GM12878 (cell line): ENCODE results near the gene RIC3. TPM values are rescaled to one million over a fixed set of nuclear protein-coding genes. Genes with fewer than 3 reads are reported as not detected.

ENCODE experiments used
- ATAC-seq: fragments of 200-7000 bp; cut with Tn5 transposase; 3 replicates; pipeline ENCODE4 v1.9.1; 2020; ENCODE audit warnings: mild to moderate bottlenecking, moderate library complexity
- BruUV-seq: library from RNA; stranded (reverse); fragments of 400-500 nt; replicated peaks from 2 replicates; lab custom pipeline; 2021; lab: Mats Ljungman, UMichigan
- CTCF ChIA-PET: fragments of 300-600 bp; sonication (Branson Sonifier 250); formaldehyde crosslinking; extraction: SDS; loops from one replicate; lab custom pipeline; 2021; ENCODE audit warnings: inconsistent platforms; lab: Yijun Ruan, JAX
- POLR2A ChIA-PET: fragments of 350-600 bp; formaldehyde crosslinking; extraction: SDS; loops from one replicate; lab custom pipeline; 2021; ENCODE audit warnings: inconsistent platforms; lab: Charles Lee
- RAD21 ChIA-PET: fragments of 300-600 bp; sonication (Branson Sonifier 250); formaldehyde crosslinking; loops from one replicate; lab custom pipeline; 2023; ENCODE audit warnings: antibody characterized with exemption; ENCODE audit not compliant: unreplicated experiment; lab: Charles Lee
- SMC1A ChIA-PET: fragments of 300-600 bp; sonication (Branson Sonifier 250); formaldehyde crosslinking; loops from one replicate; lab custom pipeline; 2023; ENCODE audit not compliant: unreplicated experiment, uncharacterized antibody; lab: Charles Lee
- DNase-seq: peaks from one replicate; pipeline ENCODE4 v3.0.0-alpha.2; 2011; ENCODE audit warnings: low read depth, low spot score
- FAIRE-seq: peaks from 3 replicates; lab custom pipeline; 2011; peaks lifted over from hg19 to GRCh38; lab: Jason Lieb, UNC
- H2AFZ ChIP-seq: 2 replicates; pipeline ENCODE4 v1.6.0; 2011; ENCODE audit warnings: low read depth, low read length, control low read depth; ENCODE audit not compliant: control insufficient read depth
- H3K27ac ChIP-seq: 2 replicates; pipeline ENCODE4 v1.5.1; 2011; ENCODE audit warnings: control low read depth; ENCODE audit not compliant: control insufficient read depth, insufficient read depth
- H3K27me3 ChIP-seq, 2 experiments: replicated peaks in 1 of 2; 2 replicates each; pipeline versions ENCODE4 v1.6.0 to v1.6.1; 2011; ENCODE audit warnings: low read length in 1 of 2; ENCODE audit not compliant: control insufficient read depth in 2 of 2, insufficient read depth in 2 of 2
- H3K36me3 ChIP-seq, 2 experiments: 2 replicates each; pipeline ENCODE4 v1.5.1; 2011; ENCODE audit warnings: low read length in 1 of 2; ENCODE audit not compliant: control insufficient read depth in 2 of 2, insufficient read depth in 2 of 2
- H3K4me1 ChIP-seq: 2 replicates; pipeline ENCODE4 v1.6.1; 2011; ENCODE audit warnings: mild to moderate bottlenecking, low read length, moderate library complexity, mixed read lengths; ENCODE audit not compliant: control insufficient read depth, insufficient read depth
- H3K4me2 ChIP-seq: 2 replicates; pipeline ENCODE4 v1.6.0; 2011; ENCODE audit warnings: control low read depth; ENCODE audit not compliant: control insufficient read depth, insufficient read depth
- H3K4me3 ChIP-seq: fragments of 200-600 bp; sonication (generic); 2 replicates; pipeline ENCODE4 v1.5.1; 2016
- H3K79me2 ChIP-seq: 2 replicates; pipeline ENCODE4 v1.6.0; 2011; ENCODE audit warnings: low read length; ENCODE audit not compliant: control insufficient read depth, insufficient read depth
- H3K9ac ChIP-seq: 2 replicates; pipeline ENCODE4 v1.8.0; 2011; ENCODE audit warnings: low read length, control low read depth, mixed read lengths; ENCODE audit not compliant: control insufficient read depth, insufficient read depth
- H3K9me3 ChIP-seq: replicated peaks from 3 replicates; pipeline ENCODE4 v1.5.1; 2011; ENCODE audit warnings: mild to moderate bottlenecking, low read length; ENCODE audit not compliant: control insufficient read depth, insufficient read depth
- H4K20me1 ChIP-seq: 2 replicates; pipeline ENCODE4 v1.6.0; 2011; ENCODE audit not compliant: control insufficient read depth, insufficient read depth
- ASH2L ChIP-seq: fragments of 300-600, 200-600 bp; sonication (generic); IDR thresholded peaks from 2 replicates; pipeline ENCODE4 v1.6.1; 2017; ENCODE audit warnings: low read depth, mild to moderate bottlenecking, borderline replicate concordance
- BMI1 ChIP-seq: fragments of 450-650 bp; IDR thresholded peaks from 2 replicates; pipeline ENCODE4 v1.6.1; 2016; ENCODE audit warnings: mild to moderate bottlenecking, moderate library complexity, borderline replicate concordance
- CBX3 ChIP-seq: fragments of 200-600 bp; sonication (generic); IDR thresholded peaks from 2 replicates; pipeline ENCODE4 v1.6.1; 2016; ENCODE audit warnings: low read depth, borderline replicate concordance
- FOS ChIP-seq: IDR thresholded peaks from 3 replicates; pipeline ENCODE4 v1.6.1; 2011; ENCODE audit warnings: borderline replicate concordance; ENCODE audit not compliant: insufficient read length; ENCODE audit errors: extremely low read depth
- KAT2A ChIP-seq: conservative IDR thresholded peaks from 2 replicates; pipeline ENCODE4 v1.6.1; 2011; ENCODE audit warnings: low read depth, low read length; ENCODE audit not compliant: control insufficient read depth
- POLR2AphosphoS2 ChIP-seq: IDR thresholded peaks from 2 replicates; pipeline ENCODE4 v1.6.1; 2011; ENCODE audit warnings: low read depth, mild to moderate bottlenecking, low read length, improper control_type of control experiment, moderate library complexity
- RBBP5 ChIP-seq: fragments of 200-600 bp; sonication (generic); conservative IDR thresholded peaks from 2 replicates; pipeline ENCODE4 v1.6.1; 2016
- SMAD5 ChIP-seq: IDR thresholded peaks from 2 replicates; pipeline ENCODE4 v1.6.1; 2016; ENCODE audit warnings: antibody characterized with exemption, low read depth
- SRF ChIP-seq, 2 experiments: IDR thresholded peaks; 2 replicates each; pipeline ENCODE4 v1.6.1; 2011; ENCODE audit warnings: low read depth in 2 of 2, low read length in 2 of 2, mild to moderate bottlenecking in 1 of 2, moderate library complexity in 1 of 2
- TAF1 ChIP-seq: IDR thresholded peaks from 2 replicates; pipeline ENCODE4 v1.6.1; 2011; ENCODE audit warnings: mild to moderate bottlenecking, low read depth, low read length, borderline replicate concordance
- ZBED1 ChIP-seq: IDR thresholded peaks from 2 replicates; pipeline ENCODE4 v1.6.1; 2016; ENCODE audit warnings: borderline replicate concordance
- ZSCAN29 ChIP-seq: fragments of 450-650 bp; IDR thresholded peaks from 2 replicates; pipeline ENCODE4 v1.6.1; 2017; ENCODE audit warnings: mild to moderate bottlenecking, moderate library complexity
- WGBS: methylation state at CpG from one replicate; pipeline ENCODE4 v1.1.6; 2016; ENCODE audit warnings: low lambda C conversion rate; ENCODE audit not compliant: insufficient replicate concordance, insufficient coverage; ENCODE audit errors: missing lambda C conversion rate; 5-methylcytosine and 5-hydroxymethylcytosine counted together
- in situ Hi-C: fragments of 300-500 bp; cut with MboI; formaldehyde crosslinking; loops from 9 replicates; pipeline ENCODE4 v1.14.3; 2018; ENCODE audit warnings: mixed read lengths
- intact Hi-C: fragments of 100-400 bp; cut with micrococcal nuclease; formaldehyde crosslinking; loops from one replicate; pipeline ENCODE4 v1.14.2; 2022; ENCODE audit not compliant: unreplicated experiment
- polyA plus RNA-seq, 11 experiments: library from polyadenylated mRNA; depleted of rRNA in 4 of 11; unstranded in 6 of 11; stranded (reverse) in 5 of 11; fragments of >200 nt; fragmentation: Nextera tagmentation in 4 of 11; fragmentation: Illumina TruSeq in 1 of 11; extraction: Ambion mirVana in 4 of 11; extraction: Trizol in 1 of 11; gene quantifications; 1 replicate in 1 of 11; 2 replicates in 10 of 11; pipeline versions ENCODE4 v1.2.1 to v1.2.3, GENCODE V29; 2011 to 2016; ENCODE audit warnings: inconsistent platforms in 2 of 11, missing spikeins in 2 of 11, low read depth in 1 of 11
- total RNA-seq, 4 experiments: library from RNA; depleted of rRNA in 3 of 4; stranded (reverse); fragments of >200 nt in 3 of 4; fragmentation: Illumina TruSeq in 1 of 4; extraction: Trizol in 1 of 4; gene quantifications; 2 replicates each; pipeline versions ENCODE4 v1.2.1 to v1.2.3, GENCODE V29; 2013 to 2021
- TF ChIP-seq, protein P1 (sequence below): fragments of 150-350 bp; IDR thresholded peaks from 2 replicates; pipeline ENCODE4 v1.6.1; 2014; ENCODE audit warnings: mild to moderate bottlenecking, low read depth, low read length
- TF ChIP-seq, protein P2 (sequence below): fragments of 450-650 bp; IDR thresholded peaks from 2 replicates; pipeline ENCODE4 v1.6.1; 2016; ENCODE audit warnings: mild to moderate bottlenecking, moderate library complexity, borderline replicate concordance
- TF ChIP-seq, protein P3 (sequence below): fragments of 450-650 bp; formaldehyde crosslinking; IDR thresholded peaks from 2 replicates; pipeline ENCODE4 v1.4.0; 2022; ENCODE audit warnings: mild to moderate bottlenecking, moderate library complexity

Gene RIC3
- total and polyA plus RNA-seq, 10 of the 15 experiments (the other 5 are each of a cell fraction or from before 2014, with no cell fraction given), result 0.90 to 8.9 (median 2.2) TPM

DNA sequence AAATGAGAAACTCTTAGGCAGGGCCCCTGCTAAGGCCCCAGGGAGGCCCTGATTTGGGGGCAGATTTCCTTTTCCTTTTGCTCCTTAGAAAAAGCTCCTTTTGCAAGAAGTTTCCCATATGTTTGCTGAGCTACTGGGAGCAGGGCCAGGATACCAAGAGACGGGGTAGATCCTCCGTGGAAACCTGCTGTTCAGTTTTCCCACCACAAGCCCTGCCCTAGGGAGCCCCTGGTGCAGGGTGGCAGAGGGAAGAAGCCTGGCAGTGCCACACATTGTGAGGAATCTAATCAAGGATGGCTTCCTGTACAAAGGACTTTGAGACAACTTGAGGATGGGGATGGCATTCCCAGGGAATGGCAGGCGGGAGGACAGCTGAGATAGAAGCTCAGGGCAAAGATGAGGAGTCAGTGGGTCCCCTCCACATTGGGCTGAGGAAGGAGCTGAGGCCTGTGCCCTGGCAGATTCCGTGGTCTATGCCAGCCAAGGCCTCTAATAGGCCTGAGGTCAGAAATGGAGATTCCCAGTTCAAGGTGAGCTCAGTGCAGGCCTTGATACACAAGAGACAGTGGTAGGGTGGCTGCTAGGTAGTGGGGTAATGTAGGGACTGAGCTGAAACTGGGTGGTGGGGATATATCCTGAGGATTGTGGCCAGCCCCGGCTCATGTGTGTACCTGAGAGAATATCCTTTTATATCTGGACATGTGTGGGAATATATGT lies 72.9 kb downstream of the RIC3 start:
- ChIA-PET POLR2A (no interaction called here), CTCF (interaction anchor here (0.7 to 2.5 kb wide), 5 partner anchors 61 to 999 kb away, joined by 3 to 14 read pairs (median 5); no protein-coding TSS in a partner anchor), SMC1A (interaction anchor here (0.6 to 2.0 kb wide), 3 partner anchors 59 to 89 kb away, joined by 3 to 8 read pairs (median 3); no protein-coding TSS in a partner anchor), RAD21 (interaction anchor here (0.7 to 1.4 kb wide), 3 partner anchors 63 to 101 kb away, joined by 3 to 5 read pairs (median 3); no protein-coding TSS in a partner anchor)
- Histone ChIP-seq H3K36me3 (no peaks in the 10 kb centered on the region), H3K4me1 (no peaks in the 10 kb centered on the region), H3K9ac (no peak overlapping the region), H3K4me2 (no peak overlapping the region), H4K20me1 (no peaks in the 10 kb centered on the region), H3K27ac (no peak overlapping the region), H2AFZ (no peak overlapping the region), H3K9me3 (no peaks in the 10 kb centered on the region), H3K27me3 (no peaks in the 10 kb centered on the region), H3K4me3 (no peak overlapping the region), H3K79me2 (no peaks in the 10 kb centered on the region)
- 27% methylated on average over 5 of the region's 5 CpGs for WGBS
- no TSS peak for BruUV-seq
- FAIRE-seq (no peak), ATAC-seq (no peak), DNase-seq (no peak)
- intact Hi-C loops, result loop anchor here (10.0 kb wide), 1 partner anchor 201 kb away; no protein-coding TSS in a partner anchor
- in situ Hi-C loops, result loop anchor here (5.0 kb wide), 1 partner anchor 89 kb away; no protein-coding TSS in a partner anchor
- no peak for TF ChIP-seq CBX3
- no peak for TF ChIP-seq ZSCAN29
- TF ChIP-seq FOS, result no peak
- TF ChIP-seq SRF (IDR thresholded peaks at IDR 0.05; ENCODE audit: low read depth in 2 of 2, low read length in 2 of 2), result no peak
- TF ChIP-seq ZBED1, result no peak
- TF ChIP-seq ASH2L, result no peak
- TF ChIP-seq, protein P1, sequence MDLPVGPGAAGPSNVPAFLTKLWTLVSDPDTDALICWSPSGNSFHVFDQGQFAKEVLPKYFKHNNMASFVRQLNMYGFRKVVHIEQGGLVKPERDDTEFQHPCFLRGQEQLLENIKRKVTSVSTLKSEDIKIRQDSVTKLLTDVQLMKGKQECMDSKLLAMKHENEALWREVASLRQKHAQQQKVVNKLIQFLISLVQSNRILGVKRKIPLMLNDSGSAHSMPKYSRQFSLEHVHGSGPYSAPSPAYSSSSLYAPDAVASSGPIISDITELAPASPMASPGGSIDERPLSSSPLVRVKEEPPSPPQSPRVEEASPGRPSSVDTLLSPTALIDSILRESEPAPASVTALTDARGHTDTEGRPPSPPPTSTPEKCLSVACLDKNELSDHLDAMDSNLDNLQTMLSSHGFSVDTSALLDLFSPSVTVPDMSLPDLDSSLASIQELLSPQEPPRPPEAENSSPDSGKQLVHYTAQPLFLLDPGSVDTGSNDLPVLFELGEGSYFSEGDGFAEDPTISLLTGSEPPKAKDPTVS, result no peak
- TF ChIP-seq BMI1, result no peak
- TF ChIP-seq SMAD5, result no peak
- TF ChIP-seq, protein P2, sequence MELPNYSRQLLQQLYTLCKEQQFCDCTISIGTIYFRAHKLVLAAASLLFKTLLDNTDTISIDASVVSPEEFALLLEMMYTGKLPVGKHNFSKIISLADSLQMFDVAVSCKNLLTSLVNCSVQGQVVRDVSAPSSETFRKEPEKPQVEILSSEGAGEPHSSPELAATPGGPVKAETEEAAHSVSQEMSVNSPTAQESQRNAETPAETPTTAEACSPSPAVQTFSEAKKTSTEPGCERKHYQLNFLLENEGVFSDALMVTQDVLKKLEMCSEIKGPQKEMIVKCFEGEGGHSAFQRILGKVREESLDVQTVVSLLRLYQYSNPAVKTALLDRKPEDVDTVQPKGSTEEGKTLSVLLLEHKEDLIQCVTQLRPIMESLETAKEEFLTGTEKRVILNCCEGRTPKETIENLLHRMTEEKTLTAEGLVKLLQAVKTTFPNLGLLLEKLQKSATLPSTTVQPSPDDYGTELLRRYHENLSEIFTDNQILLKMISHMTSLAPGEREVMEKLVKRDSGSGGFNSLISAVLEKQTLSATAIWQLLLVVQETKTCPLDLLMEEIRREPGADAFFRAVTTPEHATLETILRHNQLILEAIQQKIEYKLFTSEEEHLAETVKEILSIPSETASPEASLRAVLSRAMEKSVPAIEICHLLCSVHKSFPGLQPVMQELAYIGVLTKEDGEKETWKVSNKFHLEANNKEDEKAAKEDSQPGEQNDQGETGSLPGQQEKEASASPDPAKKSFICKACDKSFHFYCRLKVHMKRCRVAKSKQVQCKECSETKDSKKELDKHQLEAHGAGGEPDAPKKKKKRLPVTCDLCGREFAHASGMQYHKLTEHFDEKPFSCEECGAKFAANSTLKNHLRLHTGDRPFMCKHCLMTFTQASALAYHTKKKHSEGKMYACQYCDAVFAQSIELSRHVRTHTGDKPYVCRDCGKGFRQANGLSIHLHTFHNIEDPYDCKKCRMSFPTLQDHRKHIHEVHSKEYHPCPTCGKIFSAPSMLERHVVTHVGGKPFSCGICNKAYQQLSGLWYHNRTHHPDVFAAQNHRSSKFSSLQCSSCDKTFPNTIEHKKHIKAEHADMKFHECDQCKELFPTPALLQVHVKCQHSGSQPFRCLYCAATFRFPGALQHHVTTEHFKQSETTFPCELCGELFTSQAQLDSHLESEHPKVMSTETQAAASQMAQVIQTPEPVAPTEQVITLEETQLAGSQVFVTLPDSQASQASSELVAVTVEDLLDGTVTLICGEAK, result no peak
- TF ChIP-seq POLR2AphosphoS2, result no peak
- TF ChIP-seq TAF1, result no peak
- no peak for TF ChIP-seq KAT2A
- TF ChIP-seq RBBP5, result no peak
- TF ChIP-seq, protein P3, sequence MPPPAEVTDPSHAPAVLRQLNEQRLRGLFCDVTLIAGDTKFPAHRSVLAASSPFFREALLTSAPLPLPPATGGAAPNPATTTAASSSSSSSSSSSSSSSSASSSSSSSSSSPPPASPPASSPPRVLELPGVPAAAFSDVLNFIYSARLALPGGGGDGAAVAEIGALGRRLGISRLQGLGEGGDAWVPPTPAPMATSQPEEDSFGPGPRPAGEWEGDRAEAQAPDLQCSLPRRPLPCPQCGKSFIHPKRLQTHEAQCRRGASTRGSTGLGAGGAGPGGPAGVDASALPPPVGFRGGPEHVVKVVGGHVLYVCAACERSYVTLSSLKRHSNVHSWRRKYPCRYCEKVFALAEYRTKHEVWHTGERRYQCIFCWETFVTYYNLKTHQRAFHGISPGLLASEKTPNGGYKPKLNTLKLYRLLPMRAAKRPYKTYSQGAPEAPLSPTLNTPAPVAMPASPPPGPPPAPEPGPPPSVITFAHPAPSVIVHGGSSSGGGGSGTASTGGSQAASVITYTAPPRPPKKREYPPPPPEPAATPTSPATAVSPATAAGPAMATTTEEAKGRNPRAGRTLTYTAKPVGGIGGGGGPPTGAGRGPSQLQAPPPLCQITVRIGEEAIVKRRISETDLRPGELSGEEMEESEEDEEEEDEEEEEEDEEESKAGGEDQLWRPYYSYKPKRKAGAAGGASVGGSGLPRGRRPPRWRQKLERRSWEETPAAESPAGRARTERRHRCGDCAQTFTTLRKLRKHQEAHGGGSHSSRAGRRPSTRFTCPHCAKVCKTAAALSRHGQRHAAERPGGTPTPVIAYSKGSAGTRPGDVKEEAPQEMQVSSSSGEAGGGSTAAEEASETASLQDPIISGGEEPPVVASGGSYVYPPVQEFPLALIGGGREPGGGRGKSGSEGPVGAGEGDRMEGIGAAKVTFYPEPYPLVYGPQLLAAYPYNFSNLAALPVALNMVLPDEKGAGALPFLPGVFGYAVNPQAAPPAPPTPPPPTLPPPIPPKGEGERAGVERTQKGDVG, result no peak
